ENCODE data around the gene PNPLA1.

PNPLA1 gene

GRCh38 chr6:36289281-36289878 is 19.5 kb downstream of the PNPLA1 start:
- no peak for DNase-seq (ENCODE audit: extremely low spot score)
- TF ChIP-seq FOXK2 (IDR thresholded peaks at IDR 0.05) (no peak), NFRKB (IDR thresholded peaks at IDR 0.05) (no peak), FOXA1 (IDR thresholded peaks at IDR 0.05) (no peak), FOXM1 (IDR thresholded peaks at IDR 0.05; ENCODE audit: borderline replicate concordance) (no peak), TARDBP (IDR thresholded peaks at IDR 0.05) (no peak), L3MBTL2 (conservative IDR thresholded peaks at IDR 0.05) (no peak), LEF1 (IDR thresholded peaks at IDR 0.05; ENCODE audit: borderline replicate concordance) (no peak), SP1 (IDR thresholded peaks at IDR 0.05) (no peak), ARNT (IDR thresholded peaks at IDR 0.05) (no peak), CTBP1 (IDR thresholded peaks at IDR 0.05; ENCODE audit: borderline replicate concordance) (no peak), HDGF (IDR thresholded peaks at IDR 0.05; ENCODE audit: borderline replicate concordance) (no peak)
- CTCF ChIA-PET = interaction anchor here (1.0 to 1.8 kb wide), 2 partner anchors 13 kb away, joined by 4 to 7 read pairs; no protein-coding TSS in a partner anchor
- POLR2A ChIA-PET = no interaction called here

DNA sequence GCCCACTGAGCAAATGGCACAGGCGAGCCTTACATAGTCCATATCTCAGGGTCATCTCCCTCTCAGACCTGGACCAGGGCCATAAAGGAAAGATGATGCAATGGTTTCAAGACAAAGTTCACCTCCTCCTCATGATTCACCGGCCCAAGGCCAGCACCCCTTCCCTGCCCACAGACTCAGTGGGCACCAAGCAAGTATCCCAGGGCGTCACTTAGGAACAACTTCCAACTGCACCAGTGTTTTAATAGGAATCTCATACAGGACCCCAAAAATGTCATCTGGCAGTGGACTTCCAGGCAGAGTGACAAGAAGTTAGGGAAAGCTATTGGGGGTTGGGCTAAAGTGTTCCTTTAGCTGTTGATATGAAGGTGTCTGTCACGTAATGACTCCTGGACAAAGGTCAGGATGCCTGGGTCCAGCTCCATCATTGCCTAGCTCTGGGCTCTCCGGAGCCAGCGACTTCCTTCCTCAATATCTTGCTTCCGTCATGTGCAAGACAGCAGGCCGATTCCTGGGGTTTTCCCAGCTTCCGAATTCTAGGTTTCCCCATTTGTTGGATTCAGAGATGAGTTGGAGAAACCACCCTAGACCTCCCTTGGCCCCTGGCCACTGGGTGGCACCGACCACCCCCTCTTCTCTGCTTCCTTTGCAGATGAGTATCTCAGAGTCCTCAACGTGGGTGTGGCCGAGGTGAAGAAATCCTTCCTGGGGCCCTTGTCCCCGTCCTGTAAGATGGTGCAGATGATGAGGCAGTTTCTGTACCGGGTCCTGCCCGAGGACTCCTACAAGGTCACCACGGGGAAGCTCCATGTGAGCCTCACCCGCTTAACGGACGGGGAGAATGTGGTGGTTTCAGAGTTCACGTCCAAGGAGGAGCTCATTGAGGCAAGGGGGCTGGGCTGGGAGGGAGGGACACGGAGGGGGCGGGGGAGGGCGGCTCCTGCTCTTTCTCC is 21.1 kb downstream of the PNPLA1 start:
- no peak for TF ChIP-seq ZNF384 (IDR thresholded peaks at IDR 0.05)
- no peak for TF ChIP-seq L3MBTL2 (conservative IDR thresholded peaks at IDR 0.05)
- no peak for TF ChIP-seq NFRKB (IDR thresholded peaks at IDR 0.05)
- no peak for TF ChIP-seq HDGF (IDR thresholded peaks at IDR 0.05; ENCODE audit: borderline replicate concordance)
- no peak for TF ChIP-seq ARNT (IDR thresholded peaks at IDR 0.05)
- TF ChIP-seq FOXM1 (IDR thresholded peaks at IDR 0.05; ENCODE audit: borderline replicate concordance) = no peak
- TF ChIP-seq TARDBP (IDR thresholded peaks at IDR 0.05) = no peak
- no peak for TF ChIP-seq CTBP1 (IDR thresholded peaks at IDR 0.05; ENCODE audit: borderline replicate concordance)
- no peak for TF ChIP-seq FOXA1 (IDR thresholded peaks at IDR 0.05)
- TF ChIP-seq FOXK2 (IDR thresholded peaks at IDR 0.05) = no peak
- TF ChIP-seq SP1 (IDR thresholded peaks at IDR 0.05) = no peak
- no peak for TF ChIP-seq BHLHE40 (IDR thresholded peaks at IDR 0.05; ENCODE audit: borderline replicate concordance)
- TF ChIP-seq ELF4 (IDR thresholded peaks at IDR 0.05) = no peak
- no peak for TF ChIP-seq PKNOX1 (IDR thresholded peaks at IDR 0.05)
- no peak for TF ChIP-seq LEF1 (IDR thresholded peaks at IDR 0.05; ENCODE audit: borderline replicate concordance)
- TF ChIP-seq SUZ12 (IDR thresholded peaks at IDR 0.05) = no peak
- no peak for DNase-seq (ENCODE audit: extremely low spot score)
- ChIA-PET POLR2A (no interaction called here), CTCF (interaction anchor here (0.5 to 1.8 kb wide), 4 partner anchors 11 to 477 kb away, joined by 3 to 7 read pairs (median 3); no protein-coding TSS in a partner anchor)

DNA sequence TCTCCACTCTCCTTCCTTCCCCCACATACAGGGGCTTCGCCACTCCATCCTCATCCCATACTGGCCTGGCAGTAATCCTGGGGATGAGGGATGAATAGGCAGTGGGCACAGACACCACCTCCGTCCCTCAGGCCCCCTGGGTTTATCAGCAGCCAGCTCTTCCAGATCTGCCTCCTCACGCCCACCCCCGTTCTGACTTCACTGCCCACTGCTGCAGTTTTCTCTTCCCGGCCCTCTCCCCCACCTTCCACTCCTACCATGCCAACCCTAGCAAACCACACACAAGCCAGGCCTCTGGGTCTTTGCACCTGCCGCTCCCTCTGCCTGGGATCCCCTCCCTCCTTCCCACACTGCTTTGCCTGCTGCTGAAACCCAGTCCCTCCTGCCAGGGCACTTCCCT is 22.3 kb downstream of the PNPLA1 start:
- ChIA-PET POLR2A (no interaction called here), CTCF (interaction anchor here (1.3 kb wide), 1 partner anchor 10 kb away, joined by 3 read pairs; no protein-coding TSS in a partner anchor)
- TF ChIP-seq SP1 (IDR thresholded peaks at IDR 0.05) (no peak), FOXM1 (IDR thresholded peaks at IDR 0.05; ENCODE audit: borderline replicate concordance) (no peak), HDGF (IDR thresholded peaks at IDR 0.05; ENCODE audit: borderline replicate concordance) (no peak), L3MBTL2 (conservative IDR thresholded peaks at IDR 0.05) (no peak), ELF4 (IDR thresholded peaks at IDR 0.05) (no peak), NFRKB (IDR thresholded peaks at IDR 0.05) (no peak), SUZ12 (IDR thresholded peaks at IDR 0.05) (no peak), LEF1 (IDR thresholded peaks at IDR 0.05; ENCODE audit: borderline replicate concordance) (no peak), ZNF384 (IDR thresholded peaks at IDR 0.05) (no peak), CTBP1 (IDR thresholded peaks at IDR 0.05; ENCODE audit: borderline replicate concordance) (no peak), BHLHE40 (IDR thresholded peaks at IDR 0.05; ENCODE audit: borderline replicate concordance) (no peak), TARDBP (IDR thresholded peaks at IDR 0.05) (no peak), PKNOX1 (IDR thresholded peaks at IDR 0.05) (no peak)
- no peak for DNase-seq (ENCODE audit: extremely low spot score)

GRCh38 chr6:36296240-36296639 is 26.4 kb downstream of the PNPLA1 start:
- no peak for TF ChIP-seq FOXM1 (IDR thresholded peaks at IDR 0.05; ENCODE audit: borderline replicate concordance)
- no peak for TF ChIP-seq ARNT (IDR thresholded peaks at IDR 0.05)
- TF ChIP-seq FOXA1 (IDR thresholded peaks at IDR 0.05) = no peak
- no peak for TF ChIP-seq ELF4 (IDR thresholded peaks at IDR 0.05)
- TF ChIP-seq SUZ12 (IDR thresholded peaks at IDR 0.05) = no peak
- no peak for TF ChIP-seq HDGF (IDR thresholded peaks at IDR 0.05; ENCODE audit: borderline replicate concordance)
- no peak for TF ChIP-seq FOXK2 (IDR thresholded peaks at IDR 0.05)
- no peak for TF ChIP-seq CTBP1 (IDR thresholded peaks at IDR 0.05; ENCODE audit: borderline replicate concordance)
- TF ChIP-seq L3MBTL2 (conservative IDR thresholded peaks at IDR 0.05) = no peak
- TF ChIP-seq NFRKB (IDR thresholded peaks at IDR 0.05) = no peak
- no peak for TF ChIP-seq TARDBP (IDR thresholded peaks at IDR 0.05)
- TF ChIP-seq ZNF384 (IDR thresholded peaks at IDR 0.05) = no peak
- TF ChIP-seq SP1 (IDR thresholded peaks at IDR 0.05) = no peak
- TF ChIP-seq PKNOX1 (IDR thresholded peaks at IDR 0.05) = no peak
- no peak for TF ChIP-seq BHLHE40 (IDR thresholded peaks at IDR 0.05; ENCODE audit: borderline replicate concordance)
- no peak for TF ChIP-seq LEF1 (IDR thresholded peaks at IDR 0.05; ENCODE audit: borderline replicate concordance)
- DNase-seq (ENCODE audit: extremely low spot score) = no peak
- POLR2A ChIA-PET = no interaction called here
- CTCF ChIA-PET = interaction anchor here (0.7 kb wide), 1 partner anchor 26 kb away, joined by 3 read pairs; no protein-coding TSS in a partner anchor

GRCh38 chr6:36297051-36297450 is 27.2 kb downstream of the PNPLA1 start:
- CTCF ChIA-PET = no interaction called here
- DNase-seq (ENCODE audit: extremely low spot score) = no peak
- POLR2A ChIA-PET = no interaction called here

More at GRCh38 chr6:36297051-36297450, 27.2 kb downstream of the PNPLA1 start:
- TF ChIP-seq LEF1 (IDR thresholded peaks at IDR 0.05; ENCODE audit: borderline replicate concordance) = no peak
- TF ChIP-seq ZNF384 (IDR thresholded peaks at IDR 0.05) = no peak
- no peak for TF ChIP-seq FOXM1 (IDR thresholded peaks at IDR 0.05; ENCODE audit: borderline replicate concordance)
- no peak for TF ChIP-seq L3MBTL2 (conservative IDR thresholded peaks at IDR 0.05)
- no peak for TF ChIP-seq SP1 (IDR thresholded peaks at IDR 0.05)
- no peak for TF ChIP-seq ARNT (IDR thresholded peaks at IDR 0.05)
- TF ChIP-seq TARDBP (IDR thresholded peaks at IDR 0.05) = no peak
- no peak for TF ChIP-seq CTBP1 (IDR thresholded peaks at IDR 0.05; ENCODE audit: borderline replicate concordance)
- TF ChIP-seq FOXK2 (IDR thresholded peaks at IDR 0.05) = no peak
- TF ChIP-seq NFRKB (IDR thresholded peaks at IDR 0.05) = no peak
- TF ChIP-seq FOXA1 (IDR thresholded peaks at IDR 0.05) = no peak
- no peak for TF ChIP-seq BHLHE40 (IDR thresholded peaks at IDR 0.05; ENCODE audit: borderline replicate concordance)
